Measurements from ENCODE around the gene CNGA1. TPM values are rescaled to one million over a fixed set of nuclear protein-coding genes. Genes with fewer than 3 reads are reported as not detected.
"Not testable (repeated sequence)": the region's sequence is repeated elsewhere in the genome, so short reads cannot be mapped to it uniquely, and the experiment has no call there.

CNGA1 gene
- polyA plus RNA-seq, 3 donors: 2.9 to 3.7 (median 3.6) TPM

DNA sequence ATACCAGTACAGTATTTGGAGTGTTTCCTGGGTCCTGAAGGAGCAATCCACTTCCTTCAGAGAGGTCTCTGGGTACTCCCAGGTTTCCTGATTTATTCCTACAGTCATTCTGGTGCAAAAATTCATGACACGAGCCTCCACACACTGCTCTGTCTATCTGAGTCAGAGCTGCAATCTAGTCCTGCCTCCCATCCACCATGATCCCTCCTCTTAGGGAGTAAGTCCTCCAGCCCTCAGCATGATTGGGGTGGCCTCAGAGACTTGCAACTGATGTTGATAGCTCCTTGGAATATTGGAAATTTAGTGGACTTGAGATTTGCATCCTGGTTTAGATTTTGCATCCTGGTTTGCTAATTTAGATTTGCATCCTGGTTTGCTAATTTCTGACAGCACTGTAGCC is 20.5 kb downstream of the CNGA1 start:
- DNase-seq (ENCODE audit: extremely low read depth in 1 of 11, low read depth in 9 of 11, low spot score in 4 of 11): no peak

DNA sequence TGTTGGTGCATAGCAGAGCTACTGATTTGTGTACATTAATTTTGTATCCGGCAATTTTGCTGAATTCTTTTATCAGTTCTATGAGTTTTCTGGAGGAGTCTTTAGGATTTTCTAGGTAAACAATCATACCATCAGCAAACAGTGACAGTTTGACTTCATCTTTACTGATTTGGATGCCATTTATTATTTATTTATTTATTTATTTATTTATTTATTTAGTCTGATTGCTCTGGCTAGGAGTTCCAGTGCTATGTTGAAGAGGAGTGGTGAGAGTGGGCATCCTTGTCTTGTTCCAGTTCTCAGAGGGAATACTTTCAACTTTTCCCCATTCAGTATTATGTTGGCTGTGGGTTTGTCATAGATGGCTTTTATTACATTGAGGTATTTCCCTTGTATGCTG is 24.0 kb downstream of the CNGA1 start:
- DNase-seq (ENCODE audit: extremely low read depth in 1 of 11, low read depth in 9 of 11, low spot score in 4 of 11): not testable (repeated sequence)

DNA sequence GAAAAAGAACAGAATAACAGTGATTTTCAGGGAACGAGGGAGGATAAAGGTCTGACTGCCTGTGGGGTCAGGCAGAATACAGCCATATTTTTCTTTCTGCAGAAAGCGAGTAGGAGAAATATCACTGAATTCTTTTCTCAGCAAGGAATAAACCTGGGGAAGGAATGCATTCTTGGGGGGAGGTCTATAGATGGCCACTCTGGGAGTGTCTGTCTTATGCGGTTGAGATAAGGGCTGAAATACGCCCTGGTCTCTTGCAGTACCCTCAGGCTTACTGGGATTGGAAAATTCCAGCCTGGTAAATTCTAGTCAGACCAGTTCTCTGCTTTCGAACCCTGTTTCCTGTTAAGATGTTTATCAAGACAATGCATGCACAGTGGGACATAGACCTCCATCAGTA is 26.3 kb downstream of the CNGA1 start:
- no peak for DNase-seq (ENCODE audit: extremely low read depth in 1 of 11, low read depth in 9 of 11, low spot score in 4 of 11)

DNA sequence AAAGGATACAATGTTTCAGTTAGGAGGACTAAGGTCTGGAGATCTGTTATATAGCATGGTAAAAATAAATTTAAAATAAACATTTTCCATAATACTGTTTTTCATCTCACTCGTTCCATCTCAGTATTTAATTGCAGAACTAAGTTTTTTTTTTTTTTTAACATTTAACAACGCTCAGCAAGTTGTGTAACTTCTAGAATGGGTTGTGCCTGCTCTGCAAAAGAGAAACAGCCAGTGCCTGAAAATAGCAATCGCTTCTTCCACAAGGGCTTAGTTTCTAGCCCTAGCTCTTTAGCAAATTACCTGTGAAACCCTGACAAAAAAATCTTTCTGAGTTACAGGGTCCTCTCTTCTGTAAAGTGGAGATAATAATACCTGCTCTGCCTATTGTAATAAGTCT is 41.9 kb downstream of the CNGA1 start:
- no peak for DNase-seq (ENCODE audit: extremely low read depth in 1 of 11, low read depth in 9 of 11, low spot score in 4 of 11)

DNA sequence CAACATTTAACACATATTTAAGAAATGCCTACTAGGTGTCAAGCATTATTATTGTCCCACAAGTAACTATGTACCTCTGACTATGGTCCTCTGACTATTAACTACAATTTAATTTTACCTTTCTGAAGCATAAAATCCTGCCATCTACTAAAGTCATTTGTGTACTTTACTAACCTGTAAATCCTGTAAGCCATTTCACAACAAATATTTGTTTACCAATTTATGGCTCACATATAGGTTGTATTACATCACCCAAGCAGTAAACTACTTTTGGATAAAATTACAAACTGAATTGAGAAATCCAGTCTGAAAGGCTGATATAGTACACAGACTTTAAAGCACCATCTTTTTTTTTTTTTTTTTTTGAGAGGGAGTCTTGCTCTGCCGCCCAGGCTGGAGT is 43.8 kb downstream of the CNGA1 start:
- DNase-seq (ENCODE audit: extremely low read depth in 1 of 11, low read depth in 9 of 11, low spot score in 4 of 11): no peak

DNA sequence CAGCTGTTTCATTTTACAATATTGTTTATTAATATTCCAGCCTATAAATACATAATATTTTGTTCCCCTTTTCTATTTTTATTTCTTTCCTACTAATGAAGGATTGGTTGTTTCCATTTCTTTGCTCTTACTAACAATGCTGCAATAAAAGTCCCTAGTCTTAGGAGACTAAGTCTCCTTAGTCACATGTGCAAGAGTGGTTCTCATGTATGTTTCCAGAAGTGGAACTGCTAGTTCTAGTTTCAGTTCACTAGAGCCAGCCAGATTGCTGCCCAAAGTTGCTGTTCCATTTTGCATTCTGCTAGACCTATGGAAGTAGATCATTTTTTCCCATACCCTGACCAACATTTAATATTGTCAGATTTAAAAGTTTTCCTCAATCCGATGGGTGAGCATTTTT is 44.3 kb downstream of the CNGA1 start:
- no peak for DNase-seq (ENCODE audit: extremely low read depth in 1 of 11, low read depth in 9 of 11, low spot score in 4 of 11)

DNA sequence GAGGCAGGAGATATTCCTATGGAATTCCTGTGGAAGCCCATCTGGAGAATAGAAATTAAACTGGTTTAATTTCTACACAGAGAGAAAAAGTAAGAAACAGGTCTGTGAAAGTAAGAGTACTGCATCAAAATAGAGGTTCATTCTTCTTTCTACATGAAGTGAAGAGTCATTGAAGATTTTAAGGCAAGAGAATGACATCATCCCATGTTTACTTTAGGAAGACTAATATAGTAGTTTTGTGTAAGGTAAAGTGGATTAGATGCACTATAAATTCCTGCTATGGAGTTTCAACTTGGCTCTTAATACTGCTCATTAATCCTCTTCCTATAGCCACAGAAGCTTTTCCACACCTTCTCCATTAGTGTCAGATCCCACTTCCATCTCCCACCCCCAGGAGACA is 47.6 kb downstream of the CNGA1 start:
- DNase-seq (ENCODE audit: extremely low read depth in 1 of 11, low read depth in 9 of 11, low spot score in 4 of 11): no peak

DNA sequence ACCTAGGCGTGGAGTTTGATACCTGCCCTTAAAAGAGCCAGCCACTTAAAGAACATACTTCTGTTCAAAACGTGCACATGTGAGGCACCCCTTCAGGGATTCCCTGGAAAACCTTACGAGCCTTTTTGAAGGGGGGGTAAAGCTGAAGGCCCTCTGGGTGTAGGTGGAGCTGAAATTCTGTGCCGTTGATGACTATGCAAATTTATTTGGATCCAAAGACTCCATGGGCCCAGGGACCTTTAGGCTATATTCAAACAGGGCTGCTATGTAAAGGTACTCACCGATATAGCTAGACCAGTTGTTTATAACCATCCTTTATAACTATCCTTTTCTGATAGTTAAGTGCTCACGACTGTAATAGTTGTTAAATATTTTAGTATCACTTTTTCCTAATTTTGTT is 61.8 kb downstream of the CNGA1 start:
- DNase-seq (ENCODE audit: extremely low read depth in 1 of 11, low read depth in 9 of 11, low spot score in 4 of 11): no peak

DNA sequence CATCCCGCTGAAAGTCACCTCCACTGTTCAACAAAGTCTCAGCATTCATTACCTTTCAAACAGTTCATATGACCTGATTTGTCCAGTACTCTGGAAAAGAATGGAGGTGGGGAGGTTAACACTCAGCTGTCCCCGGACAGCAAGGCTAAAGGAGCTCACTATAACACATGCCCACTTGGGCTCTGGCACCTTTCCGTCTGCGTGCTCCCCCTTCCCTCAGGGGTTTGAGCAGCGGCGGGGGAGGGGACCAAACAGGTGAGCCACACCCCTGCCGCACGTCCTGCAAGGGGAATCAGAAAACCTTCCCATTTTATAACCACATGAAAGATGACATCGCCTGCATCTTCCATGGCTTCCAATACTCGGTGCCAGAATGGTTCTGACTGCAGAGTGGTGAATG is 62.2 kb downstream of the CNGA1 start:
- DNase-seq (ENCODE audit: extremely low read depth in 1 of 11, low read depth in 9 of 11, low spot score in 4 of 11): no peak

DNA sequence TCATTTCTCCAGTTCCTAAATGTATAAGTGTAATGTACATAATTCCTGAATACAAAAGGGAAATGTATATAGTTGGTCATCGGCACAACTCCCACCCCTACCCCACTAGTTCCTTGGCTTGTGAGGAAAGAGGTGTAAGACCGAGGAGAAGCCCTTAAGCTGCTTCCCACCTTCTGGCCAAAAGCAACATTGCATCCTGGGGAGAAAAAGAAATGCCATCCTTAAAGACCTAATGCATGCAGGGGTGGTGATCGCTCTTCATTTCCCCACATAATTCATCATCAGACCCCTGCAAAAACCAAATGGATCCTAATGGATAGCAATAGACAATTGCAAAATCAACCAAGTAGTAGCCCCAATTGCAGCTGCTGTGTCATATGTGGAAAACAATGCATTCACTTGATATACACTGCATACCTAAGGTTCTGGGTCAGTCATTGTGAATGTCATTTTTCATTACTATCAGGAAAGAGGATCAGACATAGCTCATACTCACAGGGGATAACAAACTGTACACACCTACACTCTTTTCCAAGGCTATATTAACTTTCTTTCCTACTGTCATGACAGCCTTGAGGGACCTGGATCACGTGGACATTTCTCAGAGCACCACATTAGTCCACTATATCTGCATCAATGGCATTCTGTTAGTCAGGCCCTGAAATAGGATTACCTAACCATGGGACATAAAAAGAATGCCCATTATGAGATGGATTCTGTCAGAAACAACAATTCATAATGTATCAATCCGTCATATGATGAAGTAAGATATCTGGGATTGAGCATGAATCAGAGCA is 70.4 kb downstream of the CNGA1 start:
- DNase-seq (ENCODE audit: extremely low read depth in 1 of 11, low read depth in 9 of 11, low spot score in 4 of 11): no peak

DNA sequence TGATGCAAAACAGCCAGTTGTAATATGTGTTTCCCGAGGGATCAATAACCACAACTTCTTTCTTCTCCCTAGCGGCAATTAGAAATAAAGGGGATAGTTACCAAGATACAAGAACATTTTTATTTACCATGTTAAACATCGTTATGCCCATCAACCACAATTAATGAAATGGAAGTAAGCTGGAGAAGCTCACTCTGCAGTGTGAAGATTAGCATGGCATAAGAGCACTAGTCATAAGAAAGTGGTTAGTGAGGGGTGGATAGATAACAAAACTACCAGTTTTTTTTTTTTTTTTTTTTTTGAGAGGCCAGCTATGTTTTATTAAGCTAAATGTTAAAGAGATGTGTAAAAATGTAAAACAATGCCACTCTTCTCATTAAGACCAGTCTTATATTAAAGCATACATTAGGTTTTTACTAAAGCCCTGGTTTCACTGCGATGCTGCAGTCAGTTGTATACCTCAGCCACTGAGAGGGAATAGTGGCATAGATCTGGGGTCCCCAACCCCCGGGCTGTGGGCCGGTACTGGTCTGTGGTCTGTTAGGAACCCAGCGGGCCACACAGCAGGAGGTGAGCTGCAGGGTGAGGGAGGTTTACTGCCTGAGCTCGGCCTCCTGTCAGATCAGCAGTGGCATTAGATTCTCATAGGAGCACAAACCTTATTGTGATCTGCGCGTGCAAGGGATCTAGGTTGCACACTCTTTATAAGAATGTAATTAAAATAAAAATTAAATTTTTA is 74.2 kb downstream of the CNGA1 start:
- DNase-seq (ENCODE audit: extremely low read depth in 1 of 11, low read depth in 9 of 11, low spot score in 4 of 11): no peak

DNA sequence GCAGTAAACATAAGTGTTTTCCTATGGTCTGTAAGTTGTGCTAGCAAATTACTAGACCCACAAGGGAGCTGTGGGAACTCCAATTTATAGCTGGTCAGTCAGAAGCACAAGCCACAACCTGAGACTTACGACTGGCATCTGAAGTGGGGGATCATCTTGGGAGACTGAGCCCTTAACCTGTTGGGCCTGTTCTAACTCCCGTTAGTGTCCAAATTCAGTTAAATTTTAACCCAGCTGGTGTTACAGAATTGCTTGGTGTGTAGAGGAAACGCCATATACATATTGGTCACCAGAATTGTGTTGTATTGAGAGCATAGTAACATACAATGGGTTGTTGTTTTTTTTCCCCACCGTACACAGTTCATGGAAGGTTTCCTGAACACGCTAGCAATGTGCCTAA is 77.0 kb downstream of the CNGA1 start:
- DNase-seq (ENCODE audit: extremely low read depth in 1 of 11, low read depth in 9 of 11, low spot score in 4 of 11): no peak

DNA sequence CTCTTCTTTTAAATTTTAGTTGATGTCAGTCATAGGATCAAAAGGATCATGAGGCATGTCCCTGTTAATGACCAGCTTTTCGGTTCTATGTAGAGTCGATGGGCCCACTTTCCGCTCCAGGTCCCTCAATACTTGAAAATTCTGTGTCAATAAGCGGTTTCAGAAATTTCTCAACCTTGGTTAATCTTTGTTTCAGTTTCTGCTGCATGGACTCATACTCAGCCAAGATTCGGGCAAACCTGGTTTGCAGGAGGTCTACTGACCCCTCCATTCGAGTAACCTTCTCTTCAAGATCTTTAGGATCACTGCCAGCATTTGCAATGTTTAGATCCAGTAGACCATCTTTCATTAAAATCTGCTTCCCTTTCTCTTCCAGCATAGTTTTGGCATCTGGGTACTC is 80.1 kb downstream of the CNGA1 start:
- DNase-seq (ENCODE audit: extremely low read depth in 1 of 11, low read depth in 9 of 11, low spot score in 4 of 11): no peak

DNA sequence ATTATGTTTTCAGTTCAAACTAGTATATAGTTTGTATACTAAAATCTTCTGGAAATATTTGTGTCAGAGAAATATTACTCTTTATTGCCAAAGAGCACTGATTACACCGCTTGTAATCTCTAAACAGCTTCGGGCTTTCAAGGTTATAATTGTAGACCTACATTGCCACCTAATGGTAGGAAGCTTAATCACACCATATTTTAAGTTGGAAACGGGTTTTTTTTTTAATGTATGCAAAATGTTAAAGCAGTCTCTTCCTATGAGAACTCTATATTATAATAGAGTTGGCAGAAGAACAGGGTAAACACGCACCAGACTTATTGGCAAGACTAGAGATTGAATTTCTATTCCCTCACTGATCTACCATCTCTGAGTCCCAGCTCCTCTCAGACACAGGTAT is 82.6 kb downstream of the CNGA1 start:
- peak in 2 of 11 donors; percentile 28 to 46 for DNase-seq (ENCODE audit: extremely low read depth in 1 of 11, low read depth in 9 of 11, low spot score in 4 of 11)

DNA sequence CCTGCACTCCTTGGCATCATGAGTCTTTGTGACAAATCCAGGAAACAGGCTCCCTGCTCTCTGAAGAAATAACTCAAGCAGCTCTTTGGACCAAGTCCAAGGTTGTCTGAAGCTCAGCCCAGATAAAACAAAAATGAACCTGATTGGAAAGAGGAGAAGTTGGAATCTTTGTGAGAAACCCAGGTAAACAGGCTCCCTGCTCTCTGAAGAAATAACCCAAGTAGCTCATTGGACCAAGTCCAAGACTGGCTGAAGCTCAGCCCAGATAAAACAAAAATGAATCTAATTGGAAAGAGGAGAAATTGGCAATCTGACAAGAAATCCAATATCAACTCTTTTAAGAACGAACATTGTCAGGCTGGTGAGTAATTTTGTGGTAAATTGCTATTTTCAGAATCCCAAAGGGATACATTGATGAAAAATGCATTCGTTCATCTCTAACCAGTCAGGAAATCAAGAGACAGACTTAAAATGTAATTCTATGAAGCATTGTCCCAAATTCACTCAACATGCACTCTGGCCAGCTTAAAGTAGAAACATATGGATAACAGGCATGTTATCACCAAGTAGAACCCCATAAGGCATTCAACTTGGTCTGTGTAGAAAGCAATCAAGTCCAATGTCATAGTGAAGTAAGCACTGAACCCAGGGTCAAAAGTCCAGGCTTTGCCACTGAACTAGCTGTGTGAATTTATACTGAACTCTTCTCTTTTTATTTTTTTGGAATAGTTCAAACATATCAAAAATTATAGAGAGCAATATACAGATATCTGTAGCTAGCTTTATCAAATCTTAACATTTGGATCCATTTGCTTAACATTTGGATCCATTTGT is 85.3 kb downstream of the CNGA1 start:
- DNase-seq (ENCODE audit: extremely low read depth in 1 of 11, low read depth in 9 of 11, low spot score in 4 of 11): no peak

DNA sequence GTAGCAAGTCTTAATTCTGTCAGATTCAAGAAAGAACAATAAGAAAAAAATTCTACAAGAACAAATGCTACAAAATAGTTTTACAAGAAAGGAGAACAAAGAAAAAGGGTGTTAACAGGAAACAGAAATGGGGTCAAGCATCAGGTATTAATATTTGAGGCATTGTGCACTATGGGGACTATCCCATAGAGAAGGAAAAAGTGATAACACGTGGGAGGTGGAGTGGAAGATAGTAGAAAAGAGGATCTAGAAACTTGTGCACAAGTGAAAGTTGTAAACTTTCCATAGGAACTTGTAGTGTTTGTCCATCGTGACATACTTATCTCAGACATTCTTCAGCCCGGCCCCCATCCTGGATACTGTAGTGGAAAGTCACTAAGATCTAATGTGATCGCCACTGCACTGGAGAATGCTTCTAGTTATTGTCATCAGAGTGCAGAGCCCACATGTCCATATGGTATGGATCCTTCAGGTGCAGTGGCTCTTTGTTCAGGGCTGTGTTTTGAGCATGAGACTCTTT is 86.7 kb downstream of the CNGA1 start:
- DNase-seq (ENCODE audit: extremely low read depth in 1 of 11, low read depth in 9 of 11, low spot score in 4 of 11): no peak

DNA sequence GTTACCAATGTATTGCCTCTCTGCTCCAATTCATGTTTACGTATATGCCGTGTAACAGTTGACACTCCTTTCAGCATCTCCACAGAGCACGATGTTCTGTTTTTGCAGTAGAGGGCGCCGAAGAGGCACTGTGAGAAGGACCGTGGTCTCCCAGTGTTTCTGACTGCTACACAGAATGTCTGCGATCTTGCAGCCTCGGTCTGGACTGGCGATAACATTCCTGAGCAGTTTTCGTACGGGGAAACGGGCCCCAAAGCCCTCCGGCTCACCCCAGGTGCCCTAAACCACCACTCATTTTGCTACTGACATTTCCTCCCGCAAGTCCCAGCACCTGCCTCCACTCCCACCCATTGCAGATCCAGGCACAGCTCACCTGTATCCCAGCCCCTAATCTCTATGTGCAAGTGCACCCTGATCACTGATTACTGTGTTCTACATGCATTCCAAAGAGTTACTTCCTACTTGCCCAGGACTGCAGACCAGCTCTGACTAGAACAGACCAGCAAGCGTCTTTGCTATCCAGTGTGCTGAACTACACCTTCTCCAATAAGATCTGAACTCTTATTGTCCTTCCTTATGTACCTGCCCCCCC is 89.7 kb downstream of the CNGA1 start:
- DNase-seq (ENCODE audit: extremely low read depth in 1 of 11, low read depth in 9 of 11, low spot score in 4 of 11): peak in 8 of 11 donors; percentile 44 to 75 (median 60)

DNA sequence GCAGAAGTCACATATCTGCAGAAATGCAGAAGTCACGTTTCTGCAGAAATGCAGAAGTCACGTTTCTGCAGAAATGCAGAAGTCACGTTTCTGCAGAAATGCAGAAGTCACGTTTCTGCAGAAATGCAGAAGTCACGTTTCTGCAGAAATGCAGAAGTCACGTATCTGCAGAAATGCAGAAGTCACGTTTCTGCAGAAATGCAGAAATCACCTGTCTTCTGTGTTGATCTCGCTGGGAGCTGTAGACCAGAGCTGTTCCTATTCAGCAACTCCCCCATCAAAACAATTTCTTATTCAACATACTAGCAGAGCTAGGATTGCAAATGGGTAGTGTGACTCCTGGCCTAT is 93.2 kb downstream of the CNGA1 start:
- not testable (repeated sequence) for DNase-seq (ENCODE audit: extremely low read depth in 1 of 11, low read depth in 9 of 11, low spot score in 4 of 11)

Data from renal cortex interstitium (tissue), 11 donors.